ENCODE data around the gene KLHL29.

GRCh38 chr2:23494286-23494685 lies 109.3 kb downstream of the KLHL29 start:
- TF ChIP-seq CTCF (IDR thresholded peaks at IDR 0.05) (no peak), POLR2A (IDR thresholded peaks at IDR 0.05) (no peak)
